Measurements from ENCODE around the gene DSTN. TPM values are rescaled to one million over a fixed set of nuclear protein-coding genes. Genes with fewer than 3 reads are reported as not detected.

Gene DSTN
- total and polyA plus RNA-seq, 2 experiments from 2014 or later: 162 to 459 TPM

- H3K27me3 Mint-ChIP-seq (ENCODE audit: insufficient read depth, low read depth, poor library complexity): peaks cover 13% of the 10 kb centered on the region
- no peak for ATAC-seq
- TF ChIP-seq EZH2phosphoT487 (IDR thresholded peaks at IDR 0.05; ENCODE audit: unreplicated experiment) (no peak), CREB1 (CRISPR knock-in tag; IDR thresholded peaks at IDR 0.05; ENCODE audit: low read depth) (no peak)
- Histone ChIP-seq H3K4me1 (ENCODE audit: insufficient read depth) (peaks cover 11% of the 10 kb centered on the region), H4K20me1 (replicated peaks; ENCODE audit: insufficient read depth) (peaks cover 11% of the 10 kb centered on the region), H3K27me3 (ENCODE audit: insufficient read depth) (no peaks in the 10 kb centered on the region), H3K79me2 (replicated peaks; ENCODE audit: insufficient read depth) (peaks cover 94% of the 10 kb centered on the region), H3K9me2 (ENCODE audit: insufficient read depth) (no peaks in the 10 kb centered on the region), H2AFZ (no peak overlapping the region), H3F3A (replicated peaks; ENCODE audit: low read depth) (no peaks in the 10 kb centered on the region), H3K36me3 (ENCODE audit: insufficient read depth) (no peaks in the 10 kb centered on the region), H3K27ac (ENCODE audit: low read depth) (no peak overlapping the region), H3K4me3 (no peak overlapping the region), H3K4me2 (no peak overlapping the region)
- peaks cover 2% of the 10 kb centered on the region; the same call in 2 of the 3 replicates for H3K36me3 Mint-ChIP-seq (ENCODE audit: low read depth)
- no peak overlapping the region for H3K4me3 Mint-ChIP-seq
- H3K4me1 Mint-ChIP-seq: peaks cover 46% of the 10 kb centered on the region
- DNase-seq (ENCODE audit: low spot score): no peak
- peak overlapping the region; percentile 70; the same call in 1 of the 2 replicates for H3K27ac Mint-ChIP-seq
- H3K9me3 Mint-ChIP-seq: no peaks in the 10 kb centered on the region
These were observed 77.8 kb downstream of the DSTN start for GRCh38 chr20:17647391-17648314.

GRCh38 chr20:17648315-17648646, 78.4 kb downstream of the DSTN start:
- Mint-ChIP-seq H3K4me1 (peaks cover 46% of the 10 kb centered on the region), H3K36me3 (ENCODE audit: low read depth) (peaks cover 6% of the 10 kb centered on the region; the same call in 1 of the 3 replicates), H3K27me3 (ENCODE audit: insufficient read depth, low read depth, poor library complexity) (peaks cover 12% of the 10 kb centered on the region), H3K9me3 (no peaks in the 10 kb centered on the region), H3K27ac (0 out of 2 replicates have a peak overlapping the region, but pooled peaks have one; percentile 70), H3K4me3 (no peak overlapping the region)
- H3K9me2 ChIP-seq (ENCODE audit: insufficient read depth): no peaks in the 10 kb centered on the region
- peaks cover 95% of the 10 kb centered on the region for H3K79me2 ChIP-seq (replicated peaks; ENCODE audit: insufficient read depth)
- H3F3A ChIP-seq (replicated peaks; ENCODE audit: low read depth): no peaks in the 10 kb centered on the region
- H3K36me3 ChIP-seq (ENCODE audit: insufficient read depth): no peaks in the 10 kb centered on the region
- no peak for DNase-seq (ENCODE audit: low spot score)
- H3K27ac ChIP-seq (ENCODE audit: low read depth): no peak overlapping the region
- no peak overlapping the region for H3K4me2 ChIP-seq
- peaks cover 11% of the 10 kb centered on the region for H4K20me1 ChIP-seq (replicated peaks; ENCODE audit: insufficient read depth)
- H3K4me3 ChIP-seq: no peak overlapping the region
- no peaks in the 10 kb centered on the region for H3K27me3 ChIP-seq (ENCODE audit: insufficient read depth)
- peaks cover 11% of the 10 kb centered on the region for H3K4me1 ChIP-seq (ENCODE audit: insufficient read depth)
- no peak for ATAC-seq
- H2AFZ ChIP-seq: no peak overlapping the region
- TF ChIP-seq ZNF331 (CRISPR knock-in tag; IDR thresholded peaks at IDR 0.05; ENCODE audit: low read depth) (no peak), JUNB (IDR thresholded peaks at IDR 0.05; ENCODE audit: unreplicated experiment) (no peak), ZNF114 (CRISPR knock-in tag; IDR thresholded peaks at IDR 0.05) (no peak), NANOG (IDR thresholded peaks at IDR 0.05; ENCODE audit: borderline replicate concordance) (no peak), ETS1 (IDR thresholded peaks at IDR 0.05) (no peak), POLR2AphosphoS5 (IDR thresholded peaks at IDR 0.05; ENCODE audit: low read depth) (no peak), EZH2 (IDR thresholded peaks at IDR 0.05; ENCODE audit: low read depth, unreplicated experiment) (no peak), CREB1 (CRISPR knock-in tag; IDR thresholded peaks at IDR 0.05; ENCODE audit: low read depth) (no peak), EZH2phosphoT487 (IDR thresholded peaks at IDR 0.05; ENCODE audit: unreplicated experiment) (no peak)
- TF ChIP-seq, protein P1, sequence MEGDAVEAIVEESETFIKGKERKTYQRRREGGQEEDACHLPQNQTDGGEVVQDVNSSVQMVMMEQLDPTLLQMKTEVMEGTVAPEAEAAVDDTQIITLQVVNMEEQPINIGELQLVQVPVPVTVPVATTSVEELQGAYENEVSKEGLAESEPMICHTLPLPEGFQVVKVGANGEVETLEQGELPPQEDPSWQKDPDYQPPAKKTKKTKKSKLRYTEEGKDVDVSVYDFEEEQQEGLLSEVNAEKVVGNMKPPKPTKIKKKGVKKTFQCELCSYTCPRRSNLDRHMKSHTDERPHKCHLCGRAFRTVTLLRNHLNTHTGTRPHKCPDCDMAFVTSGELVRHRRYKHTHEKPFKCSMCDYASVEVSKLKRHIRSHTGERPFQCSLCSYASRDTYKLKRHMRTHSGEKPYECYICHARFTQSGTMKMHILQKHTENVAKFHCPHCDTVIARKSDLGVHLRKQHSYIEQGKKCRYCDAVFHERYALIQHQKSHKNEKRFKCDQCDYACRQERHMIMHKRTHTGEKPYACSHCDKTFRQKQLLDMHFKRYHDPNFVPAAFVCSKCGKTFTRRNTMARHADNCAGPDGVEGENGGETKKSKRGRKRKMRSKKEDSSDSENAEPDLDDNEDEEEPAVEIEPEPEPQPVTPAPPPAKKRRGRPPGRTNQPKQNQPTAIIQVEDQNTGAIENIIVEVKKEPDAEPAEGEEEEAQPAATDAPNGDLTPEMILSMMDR (conservative IDR thresholded peaks at IDR 0.05; ENCODE audit: low read depth in 2 of 2): no peak
- TF ChIP-seq, protein P2, sequence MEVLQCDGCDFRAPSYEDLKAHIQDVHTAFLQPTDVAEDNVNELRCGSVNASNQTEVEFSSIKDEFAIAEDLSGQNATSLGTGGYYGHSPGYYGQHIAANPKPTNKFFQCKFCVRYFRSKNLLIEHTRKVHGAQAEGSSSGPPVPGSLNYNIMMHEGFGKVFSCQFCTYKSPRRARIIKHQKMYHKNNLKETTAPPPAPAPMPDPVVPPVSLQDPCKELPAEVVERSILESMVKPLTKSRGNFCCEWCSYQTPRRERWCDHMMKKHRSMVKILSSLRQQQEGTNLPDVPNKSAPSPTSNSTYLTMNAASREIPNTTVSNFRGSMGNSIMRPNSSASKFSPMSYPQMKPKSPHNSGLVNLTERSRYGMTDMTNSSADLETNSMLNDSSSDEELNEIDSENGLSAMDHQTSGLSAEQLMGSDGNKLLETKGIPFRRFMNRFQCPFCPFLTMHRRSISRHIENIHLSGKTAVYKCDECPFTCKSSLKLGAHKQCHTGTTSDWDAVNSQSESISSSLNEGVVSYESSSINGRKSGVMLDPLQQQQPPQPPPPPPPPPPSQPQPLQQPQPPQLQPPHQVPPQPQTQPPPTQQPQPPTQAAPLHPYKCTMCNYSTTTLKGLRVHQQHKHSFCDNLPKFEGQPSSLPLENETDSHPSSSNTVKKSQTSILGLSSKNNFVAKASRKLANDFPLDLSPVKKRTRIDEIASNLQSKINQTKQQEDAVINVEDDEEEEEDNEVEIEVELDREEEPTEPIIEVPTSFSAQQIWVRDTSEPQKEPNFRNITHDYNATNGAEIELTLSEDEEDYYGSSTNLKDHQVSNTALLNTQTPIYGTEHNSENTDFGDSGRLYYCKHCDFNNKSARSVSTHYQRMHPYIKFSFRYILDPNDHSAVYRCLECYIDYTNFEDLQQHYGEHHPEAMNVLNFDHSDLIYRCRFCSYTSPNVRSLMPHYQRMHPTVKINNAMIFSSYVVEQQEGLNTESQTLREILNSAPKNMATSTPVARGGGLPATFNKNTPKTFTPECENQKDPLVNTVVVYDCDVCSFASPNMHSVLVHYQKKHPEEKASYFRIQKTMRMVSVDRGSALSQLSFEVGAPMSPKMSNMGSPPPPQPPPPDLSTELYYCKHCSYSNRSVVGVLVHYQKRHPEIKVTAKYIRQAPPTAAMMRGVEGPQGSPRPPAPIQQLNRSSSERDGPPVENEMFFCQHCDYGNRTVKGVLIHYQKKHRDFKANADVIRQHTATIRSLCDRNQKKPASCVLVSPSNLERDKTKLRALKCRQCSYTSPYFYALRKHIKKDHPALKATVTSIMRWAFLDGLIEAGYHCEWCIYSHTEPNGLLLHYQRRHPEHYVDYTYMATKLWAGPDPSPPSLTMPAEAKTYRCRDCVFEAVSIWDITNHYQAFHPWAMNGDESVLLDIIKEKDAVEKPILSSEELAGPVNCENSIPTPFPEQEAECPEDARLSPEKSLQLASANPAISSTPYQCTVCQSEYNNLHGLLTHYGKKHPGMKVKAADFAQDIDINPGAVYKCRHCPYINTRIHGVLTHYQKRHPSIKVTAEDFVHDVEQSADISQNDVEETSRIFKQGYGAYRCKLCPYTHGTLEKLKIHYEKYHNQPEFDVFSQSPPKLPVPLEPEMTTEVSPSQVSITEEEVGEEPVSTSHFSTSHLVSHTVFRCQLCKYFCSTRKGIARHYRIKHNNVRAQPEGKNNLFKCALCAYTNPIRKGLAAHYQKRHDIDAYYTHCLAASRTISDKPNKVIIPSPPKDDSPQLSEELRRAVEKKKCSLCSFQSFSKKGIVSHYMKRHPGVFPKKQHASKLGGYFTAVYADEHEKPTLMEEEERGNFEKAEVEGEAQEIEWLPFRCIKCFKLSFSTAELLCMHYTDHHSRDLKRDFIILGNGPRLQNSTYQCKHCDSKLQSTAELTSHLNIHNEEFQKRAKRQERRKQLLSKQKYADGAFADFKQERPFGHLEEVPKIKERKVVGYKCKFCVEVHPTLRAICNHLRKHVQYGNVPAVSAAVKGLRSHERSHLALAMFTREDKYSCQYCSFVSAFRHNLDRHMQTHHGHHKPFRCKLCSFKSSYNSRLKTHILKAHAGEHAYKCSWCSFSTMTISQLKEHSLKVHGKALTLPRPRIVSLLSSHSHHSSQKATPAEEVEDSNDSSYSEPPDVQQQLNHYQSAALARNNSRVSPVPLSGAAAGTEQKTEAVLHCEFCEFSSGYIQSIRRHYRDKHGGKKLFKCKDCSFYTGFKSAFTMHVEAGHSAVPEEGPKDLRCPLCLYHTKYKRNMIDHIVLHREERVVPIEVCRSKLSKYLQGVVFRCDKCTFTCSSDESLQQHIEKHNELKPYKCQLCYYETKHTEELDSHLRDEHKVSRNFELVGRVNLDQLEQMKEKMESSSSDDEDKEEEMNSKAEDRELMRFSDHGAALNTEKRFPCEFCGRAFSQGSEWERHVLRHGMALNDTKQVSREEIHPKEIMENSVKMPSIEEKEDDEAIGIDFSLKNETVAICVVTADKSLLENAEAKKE (CRISPR knock-in tag; IDR thresholded peaks at IDR 0.05): no peak

All from GM23338 (cell line).